Measurements from ENCODE around the gene POLR1B. TPM values are rescaled to one million over a fixed set of nuclear protein-coding genes. Genes with fewer than 3 reads are reported as not detected.

The POLR1B gene
- total RNA-seq, 1 donor from 2014 or later, result 26.8 TPM

DNA sequence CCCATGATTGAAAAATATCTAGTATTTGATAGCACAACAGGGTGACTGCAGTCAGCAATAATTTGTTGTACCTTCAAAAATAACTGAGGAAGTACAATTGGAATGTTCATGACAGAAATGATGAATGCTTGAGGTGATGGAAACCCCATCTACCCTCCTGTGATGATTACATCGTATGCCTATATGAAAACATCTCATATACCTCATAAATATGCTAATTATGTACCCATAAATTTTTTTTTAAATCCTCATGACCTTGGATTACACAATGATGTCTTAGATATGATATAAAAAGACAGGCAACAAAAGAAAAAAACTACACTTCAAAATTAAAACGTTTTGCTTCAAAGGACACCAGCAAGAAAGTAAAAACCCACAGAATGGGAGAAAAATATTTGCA lies 1.4 kb upstream of the POLR1B start:
- no peak overlapping the region for H3K4me3 ChIP-seq (ENCODE audit: insufficient read depth, low read depth, low read length)

GRCh38 chr2:112541315-112542122 lies 746 bp upstream of the POLR1B start:
- H3K27ac Mint-ChIP-seq (ENCODE audit: unreplicated experiment), result peak overlapping the region; percentile 77
- Histone ChIP-seq H3K4me2 (ENCODE audit: low read length) (peak overlapping the region; percentile 89), H3K36me3 (ENCODE audit: insufficient read depth, low read length) (peaks cover 3% of the 10 kb centered on the region), H3K4me1 (ENCODE audit: insufficient read depth, low read length) (peaks cover 4% of the 10 kb centered on the region), H3K9ac (ENCODE audit: low read length) (peak overlapping the region; percentile 87), H3K9me3 (ENCODE audit: insufficient read depth, low read depth, low read length) (no peaks in the 10 kb centered on the region), H2AFZ (ENCODE audit: low read depth, low read length) (peak overlapping the region; percentile 92), H3K27me3 (ENCODE audit: insufficient read depth, low read length) (no peaks in the 10 kb centered on the region), H3K79me2 (ENCODE audit: insufficient read depth, low read length) (peaks cover 40% of the 10 kb centered on the region), H3K4me3 (ENCODE audit: insufficient read depth, low read depth, low read length) (peak overlapping the region; percentile 96), H3K27ac (ENCODE audit: low read depth, low read length) (peak overlapping the region; percentile 86), H4K20me1 (ENCODE audit: insufficient read depth, low read length) (peaks cover 13% of the 10 kb centered on the region)
- peaks cover 1% of the 10 kb centered on the region for H3K4me1 Mint-ChIP-seq (ENCODE audit: low read depth, unreplicated experiment)
- no peaks in the 10 kb centered on the region for H3K27me3 Mint-ChIP-seq (ENCODE audit: low read depth, unreplicated experiment)
- H3K36me3 Mint-ChIP-seq (ENCODE audit: low read depth, unreplicated experiment), result no peaks in the 10 kb centered on the region
- TF ChIP-seq, protein P1, sequence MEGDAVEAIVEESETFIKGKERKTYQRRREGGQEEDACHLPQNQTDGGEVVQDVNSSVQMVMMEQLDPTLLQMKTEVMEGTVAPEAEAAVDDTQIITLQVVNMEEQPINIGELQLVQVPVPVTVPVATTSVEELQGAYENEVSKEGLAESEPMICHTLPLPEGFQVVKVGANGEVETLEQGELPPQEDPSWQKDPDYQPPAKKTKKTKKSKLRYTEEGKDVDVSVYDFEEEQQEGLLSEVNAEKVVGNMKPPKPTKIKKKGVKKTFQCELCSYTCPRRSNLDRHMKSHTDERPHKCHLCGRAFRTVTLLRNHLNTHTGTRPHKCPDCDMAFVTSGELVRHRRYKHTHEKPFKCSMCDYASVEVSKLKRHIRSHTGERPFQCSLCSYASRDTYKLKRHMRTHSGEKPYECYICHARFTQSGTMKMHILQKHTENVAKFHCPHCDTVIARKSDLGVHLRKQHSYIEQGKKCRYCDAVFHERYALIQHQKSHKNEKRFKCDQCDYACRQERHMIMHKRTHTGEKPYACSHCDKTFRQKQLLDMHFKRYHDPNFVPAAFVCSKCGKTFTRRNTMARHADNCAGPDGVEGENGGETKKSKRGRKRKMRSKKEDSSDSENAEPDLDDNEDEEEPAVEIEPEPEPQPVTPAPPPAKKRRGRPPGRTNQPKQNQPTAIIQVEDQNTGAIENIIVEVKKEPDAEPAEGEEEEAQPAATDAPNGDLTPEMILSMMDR (IDR thresholded peaks at IDR 0.05; ENCODE audit: insufficient read depth, low read depth, low read length), result no peak
- TF ChIP-seq EZH2 (IDR thresholded peaks at IDR 0.05; ENCODE audit: insufficient read depth, low read length), result no peak
- peaks cover 3% of the 10 kb centered on the region for H3K9me3 Mint-ChIP-seq (ENCODE audit: unreplicated experiment)
- FAIRE-seq (no peak), DNase-seq (ENCODE audit: low read depth) (no peak)
- H3K4me3 Mint-ChIP-seq (ENCODE audit: unreplicated experiment), result no peak overlapping the region

More for the DNA sequence above, 1.4 kb upstream of the POLR1B start:
- Histone ChIP-seq H3K27ac (ENCODE audit: low read depth, low read length) (no peak overlapping the region), H3K36me3 (ENCODE audit: insufficient read depth, low read length) (no peaks in the 10 kb centered on the region), H4K20me1 (ENCODE audit: insufficient read depth, low read length) (peaks cover 10% of the 10 kb centered on the region), H3K9me3 (ENCODE audit: insufficient read depth, low read depth, low read length) (no peaks in the 10 kb centered on the region), H2AFZ (ENCODE audit: low read depth, low read length) (no peak overlapping the region), H3K4me1 (ENCODE audit: insufficient read depth, low read length) (peaks cover 4% of the 10 kb centered on the region), H3K9ac (ENCODE audit: low read length) (no peak overlapping the region), H3K79me2 (ENCODE audit: insufficient read depth, low read length) (peaks cover 37% of the 10 kb centered on the region), H3K4me2 (ENCODE audit: low read length) (peak overlapping the region; percentile 89), H3K27me3 (ENCODE audit: insufficient read depth, low read length) (no peaks in the 10 kb centered on the region)
- TF ChIP-seq, protein P1 (IDR thresholded peaks at IDR 0.05; ENCODE audit: insufficient read depth, low read depth, low read length), result no peak
- no peak for TF ChIP-seq EZH2 (IDR thresholded peaks at IDR 0.05; ENCODE audit: insufficient read depth, low read length)
- H3K27me3 Mint-ChIP-seq (ENCODE audit: low read depth, unreplicated experiment), result no peaks in the 10 kb centered on the region
- H3K4me1 Mint-ChIP-seq (ENCODE audit: low read depth, unreplicated experiment), result peaks cover 1% of the 10 kb centered on the region
- DNase-seq (ENCODE audit: low read depth) (no peak), FAIRE-seq (no peak)
- H3K36me3 Mint-ChIP-seq (ENCODE audit: low read depth, unreplicated experiment), result no peaks in the 10 kb centered on the region
- H3K4me3 Mint-ChIP-seq (ENCODE audit: unreplicated experiment), result no peak overlapping the region
- no peak overlapping the region for H3K27ac Mint-ChIP-seq (ENCODE audit: unreplicated experiment)
- peaks cover 3% of the 10 kb centered on the region for H3K9me3 Mint-ChIP-seq (ENCODE audit: unreplicated experiment)

Measured in astrocyte (in vitro differentiated cells and primary cell).